Measurements from ENCODE around the gene TSSK6. TPM values are rescaled to one million over a fixed set of nuclear protein-coding genes. Genes with fewer than 3 reads are reported as not detected.

TSSK6 gene
- total and polyA plus RNA-seq, 10 of the 15 experiments (the other 5 are each of a cell fraction or from before 2014, with no cell fraction given) = 0.06 to 3.6 (median 0.98) TPM; not detected in 2

DNA sequence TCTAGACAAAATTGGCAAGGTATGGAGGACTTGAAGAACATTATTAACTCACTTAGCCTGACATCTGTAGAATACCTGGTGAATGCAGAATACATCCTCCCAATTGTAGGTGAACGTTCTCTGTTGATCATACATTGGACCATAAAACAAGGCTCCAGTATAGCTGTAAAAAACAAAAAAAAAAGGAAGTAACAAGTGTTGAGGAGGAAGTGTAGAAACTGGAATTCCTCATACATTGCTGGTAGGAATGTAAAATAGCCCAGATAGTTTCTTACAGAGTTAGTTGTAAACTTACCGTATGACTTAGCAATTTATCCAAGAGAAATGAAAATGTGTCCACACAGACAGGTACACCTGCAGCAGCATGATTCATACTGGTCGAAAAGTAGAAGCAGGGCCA is 44.8 kb downstream of the TSSK6 start:
- peaks cover 36% of the 10 kb centered on the region for H3K4me1 ChIP-seq (ENCODE audit: control insufficient read depth, insufficient read depth, low read length)
- H3K27me3 ChIP-seq (replicated peaks in 1 of 2; ENCODE audit: control insufficient read depth in 2 of 2, insufficient read depth in 2 of 2, low read length in 1 of 2) = no peaks in the 10 kb centered on the region
- H2AFZ ChIP-seq (ENCODE audit: control insufficient read depth, low read depth, low read length) = no peak overlapping the region
- ChIA-PET CTCF (no interaction called here), RAD21 (ENCODE audit: unreplicated experiment) (no interaction called here), POLR2A (interaction anchor here (1.6 kb wide), 1 partner anchor 74 kb away, joined by 3 read pairs; no protein-coding TSS in a partner anchor), SMC1A (ENCODE audit: uncharacterized antibody, unreplicated experiment) (interaction anchor here (1.3 kb wide), 1 partner anchor 13 kb away, joined by 3 read pairs; no protein-coding TSS in a partner anchor)
- peaks cover 23% of the 10 kb centered on the region for H3K79me2 ChIP-seq (ENCODE audit: control insufficient read depth, insufficient read depth, low read length)
- TF ChIP-seq YY1 (IDR thresholded peaks at IDR 0.05; ENCODE audit: low read depth, low read length) = no peak
- TF ChIP-seq, protein P1, sequence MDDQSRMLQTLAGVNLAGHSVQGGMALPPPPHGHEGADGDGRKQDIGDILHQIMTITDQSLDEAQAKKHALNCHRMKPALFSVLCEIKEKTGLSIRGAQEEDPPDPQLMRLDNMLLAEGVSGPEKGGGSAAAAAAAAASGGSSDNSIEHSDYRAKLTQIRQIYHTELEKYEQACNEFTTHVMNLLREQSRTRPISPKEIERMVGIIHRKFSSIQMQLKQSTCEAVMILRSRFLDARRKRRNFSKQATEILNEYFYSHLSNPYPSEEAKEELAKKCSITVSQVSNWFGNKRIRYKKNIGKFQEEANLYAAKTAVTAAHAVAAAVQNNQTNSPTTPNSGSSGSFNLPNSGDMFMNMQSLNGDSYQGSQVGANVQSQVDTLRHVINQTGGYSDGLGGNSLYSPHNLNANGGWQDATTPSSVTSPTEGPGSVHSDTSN (IDR thresholded peaks at IDR 0.05; ENCODE audit: insufficient replicate concordance, low read depth, low read length) = no peak
- no peak for TF ChIP-seq ZSCAN29 (IDR thresholded peaks at IDR 0.05)
- no peak for TF ChIP-seq ASH2L (IDR thresholded peaks at IDR 0.05; ENCODE audit: borderline replicate concordance, low read depth)
- TF ChIP-seq SREBF1 (IDR thresholded peaks at IDR 0.05; ENCODE audit: low read length) = no peak
- no peak for TF ChIP-seq ZNF592 (IDR thresholded peaks at IDR 0.05)
- H3K9me3 ChIP-seq (replicated peaks; ENCODE audit: control insufficient read depth, insufficient read depth, low read length) = peaks cover 34% of the 10 kb centered on the region
- DNase-seq (ENCODE audit: low read depth, low spot score) (no peak), ATAC-seq (no peak), FAIRE-seq (no peak)
- H3K9ac ChIP-seq (ENCODE audit: control insufficient read depth, insufficient read depth, low read length) = no peak overlapping the region
- H3K36me3 ChIP-seq (ENCODE audit: control insufficient read depth in 2 of 2, insufficient read depth in 2 of 2, low read length in 1 of 2) = peaks cover 19 to 20% of the 10 kb centered on the region in 2 experiments
- 0 out of 2 replicates have a peak overlapping the region, but pooled peaks have one; percentile 52 for H3K4me2 ChIP-seq (ENCODE audit: control insufficient read depth, insufficient read depth)
- H3K4me3 ChIP-seq = no peak overlapping the region
- H4K20me1 ChIP-seq (ENCODE audit: control insufficient read depth, insufficient read depth) = peaks cover 5% of the 10 kb centered on the region
- in situ Hi-C loops (cut with MboI) = no loop called here
- intact Hi-C loops (cut with micrococcal nuclease; ENCODE audit: unreplicated experiment) = loop anchor here (5.0 kb wide), 1 partner anchor 83 kb away; no protein-coding TSS in a partner anchor
- 60% methylated on average over 3 of the region's 3 CpGs for WGBS (ENCODE audit: insufficient coverage, insufficient replicate concordance, low lambda C conversion rate, missing lambda C conversion rate)
- H3K27ac ChIP-seq (ENCODE audit: control insufficient read depth, insufficient read depth) = no peak overlapping the region
- no TSS peak for BruUV-seq (replicated peaks)

Measured in GM12878 (cell line).